Glomerular visceral epithelial cell (primary cell): ENCODE measurements around the gene ZSWIM7.
"Not testable (repeated sequence)": the region's sequence is repeated elsewhere in the genome, so short reads cannot be mapped to it uniquely, and the experiment has no call there.

ENCODE experiments used
- DNase-seq: peaks from one replicate; pipeline ENCODE4 v3.0.0-alpha.2; 2016; ENCODE audit errors: extremely low spot score

Gene ZSWIM7

GRCh38 chr17:15999974-16000827, 697 bp upstream of the ZSWIM7 start:
- DNase-seq = peak; percentile 56

- no peak for DNase-seq
Observed at GRCh38 chr17:15998031-15998562, 1.4 kb downstream of the ZSWIM7 start.

- DNase-seq = no peak
Observed at GRCh38 chr17:15996322-15996721, 3.2 kb downstream of the ZSWIM7 start.

GRCh38 chr17:15981646-15982580, 17.6 kb downstream of the ZSWIM7 start:
- no peak for DNase-seq

GRCh38 chr17:15981208-15981607, 18.3 kb downstream of the ZSWIM7 start:
- DNase-seq = no peak

DNA sequence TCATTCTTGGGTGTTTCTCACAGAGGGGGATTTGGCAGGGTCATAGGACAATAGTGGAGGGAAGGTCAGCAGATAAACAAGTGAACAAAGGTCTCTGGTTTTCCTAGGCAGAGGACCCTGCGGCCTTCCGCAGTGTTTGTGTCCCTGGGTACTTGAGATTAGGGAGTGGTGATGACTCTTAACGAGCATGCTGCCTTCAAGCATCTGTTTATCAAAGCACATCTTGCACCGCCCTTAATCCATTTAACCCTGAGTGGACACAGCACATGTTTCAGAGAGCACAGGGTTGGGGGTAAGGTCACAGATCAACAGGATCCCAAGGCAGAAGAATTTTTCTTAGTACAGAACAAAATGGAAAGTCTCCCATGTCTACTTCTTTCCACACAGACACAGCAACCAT, 20.5 kb downstream of the ZSWIM7 start:
- not testable (repeated sequence) for DNase-seq

DNA sequence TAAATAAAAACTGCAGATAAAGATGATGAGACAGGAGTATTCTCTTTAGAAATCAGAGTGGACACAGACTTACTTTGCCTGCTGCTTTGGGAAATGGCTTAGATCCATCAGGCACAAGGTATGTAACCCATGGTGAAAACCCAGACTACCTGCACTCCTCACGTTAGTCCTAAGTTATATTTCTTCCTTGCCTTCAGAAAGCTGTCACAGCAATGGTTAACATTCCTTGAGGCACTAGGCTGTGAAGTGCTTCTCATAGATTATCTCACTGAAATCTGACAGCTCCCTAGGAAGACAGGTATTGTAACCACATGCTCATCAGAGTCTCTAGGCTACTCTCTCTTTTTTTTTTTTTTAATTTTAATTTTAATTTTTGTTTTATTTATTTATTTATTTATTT, 20.9 kb downstream of the ZSWIM7 start:
- no peak for DNase-seq

- no peak for DNase-seq
Observed at GRCh38 chr17:15977894-15978293, 21.6 kb downstream of the ZSWIM7 start.

- no peak for DNase-seq
Observed at GRCh38 chr17:15973834-15974233, 25.7 kb downstream of the ZSWIM7 start.

- no peak for DNase-seq
Observed at GRCh38 chr17:15973016-15973415, 26.5 kb downstream of the ZSWIM7 start.

DNA sequence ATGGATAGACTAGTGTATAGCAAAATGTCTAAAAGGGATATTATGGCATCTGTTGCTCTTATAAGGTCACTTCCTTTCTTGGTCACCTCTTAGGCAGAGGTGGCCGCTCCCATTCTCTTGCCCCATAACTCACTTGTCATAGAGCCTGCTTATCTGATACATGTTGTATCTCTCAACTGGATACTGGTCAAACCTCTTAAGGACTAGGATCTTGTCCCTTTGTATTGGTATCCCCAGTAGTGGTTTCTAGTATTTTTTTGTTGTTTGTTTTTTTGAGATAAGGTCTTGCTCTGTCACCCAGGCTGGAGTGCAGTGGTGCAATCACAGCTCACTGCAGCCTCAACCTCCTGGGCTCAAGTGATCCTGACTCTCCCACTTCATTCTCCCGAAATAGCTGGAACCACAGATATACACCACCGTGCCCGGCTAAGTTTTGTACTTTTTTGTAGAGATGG, 27.0 kb downstream of the ZSWIM7 start:
- no peak for DNase-seq

DNA sequence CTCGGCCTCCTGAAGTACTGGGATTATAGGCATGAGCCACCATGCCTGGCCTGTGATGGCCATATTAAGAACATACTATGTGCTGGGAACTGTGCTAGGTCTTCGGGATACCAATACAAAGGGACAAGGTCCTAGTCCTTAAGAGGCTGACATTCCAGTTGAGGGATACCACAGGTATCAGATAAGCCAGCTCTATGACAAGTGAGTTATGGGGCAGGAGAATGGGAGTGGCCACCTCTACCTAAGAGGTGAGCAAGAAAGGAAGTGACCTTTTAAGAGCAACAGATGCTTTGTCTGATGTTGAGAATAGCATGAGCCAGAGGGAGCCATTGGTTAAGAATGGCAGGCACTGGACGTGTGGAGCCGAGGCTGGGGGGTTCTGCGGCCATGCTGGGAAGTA, 27.6 kb downstream of the ZSWIM7 start:
- no peak for DNase-seq

DNA sequence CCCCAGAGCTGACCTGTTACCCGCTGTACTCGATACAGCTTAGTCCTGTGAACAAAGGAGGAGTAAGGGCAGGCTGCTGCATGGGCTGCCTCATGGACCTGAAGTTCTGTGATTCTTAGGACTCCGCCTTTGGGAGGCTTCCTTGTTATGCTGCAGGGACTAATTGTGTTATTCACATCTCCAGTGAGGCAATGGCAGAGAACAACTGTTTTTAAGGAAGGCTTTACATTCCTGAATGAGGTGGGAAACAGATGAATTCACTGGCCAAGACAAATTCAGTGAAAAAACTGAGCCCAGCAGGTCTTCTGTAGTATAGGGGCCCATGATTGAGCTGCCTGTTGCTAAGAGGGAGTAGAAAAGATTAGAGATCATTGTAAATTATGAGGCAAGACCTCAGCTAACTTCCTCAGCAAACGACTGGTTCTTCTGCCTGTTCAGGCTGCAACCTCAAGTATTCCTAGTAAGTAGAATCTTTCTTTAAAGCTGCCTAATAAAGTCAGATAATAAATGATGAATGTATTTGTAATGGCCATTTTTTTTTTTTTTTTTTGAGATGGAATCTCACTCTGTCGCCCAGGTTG, 28.3 kb downstream of the ZSWIM7 start:
- no peak for DNase-seq

DNA sequence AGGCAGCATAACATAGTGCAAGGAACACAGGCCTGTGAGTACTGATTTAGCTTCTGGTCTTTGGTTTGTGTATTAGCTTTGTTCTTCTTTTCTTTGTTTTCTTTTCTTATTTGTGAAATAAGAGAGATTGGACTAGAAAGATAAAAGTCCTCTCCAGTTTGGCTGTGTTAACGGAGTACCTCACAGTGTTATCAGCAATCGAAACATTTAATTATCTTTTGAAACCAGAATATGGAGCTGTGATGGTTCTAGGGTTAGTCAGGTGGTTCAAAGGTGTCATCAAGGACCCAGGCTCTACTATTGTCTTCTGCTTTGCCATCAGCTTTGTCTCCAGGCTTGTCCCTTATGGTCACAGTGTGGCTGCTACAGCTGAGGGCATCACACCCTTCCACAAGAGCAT, 29.0 kb downstream of the ZSWIM7 start:
- DNase-seq = no peak

DNA sequence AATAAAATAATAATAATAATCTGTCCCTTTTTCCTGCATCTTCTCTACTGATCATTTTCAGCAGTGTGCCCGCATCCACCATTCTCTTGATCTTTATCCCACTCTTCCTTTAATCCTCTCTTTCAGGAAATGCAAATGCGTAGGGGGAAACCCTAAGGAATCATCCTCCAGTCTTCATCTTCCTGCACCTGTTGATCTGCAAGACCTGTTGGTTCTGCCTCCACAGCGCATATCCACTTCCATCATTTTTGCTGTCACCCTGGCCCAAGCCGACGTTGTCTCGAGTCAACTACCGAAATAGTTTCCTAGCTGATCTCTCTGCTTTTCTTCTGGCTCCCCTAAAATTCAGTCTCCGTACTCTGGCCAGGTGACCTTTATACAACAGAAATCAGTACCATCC, 30.0 kb downstream of the ZSWIM7 start:
- no peak for DNase-seq

GRCh38 chr17:15967706-15968399, 31.7 kb downstream of the ZSWIM7 start:
- no peak for DNase-seq

DNA sequence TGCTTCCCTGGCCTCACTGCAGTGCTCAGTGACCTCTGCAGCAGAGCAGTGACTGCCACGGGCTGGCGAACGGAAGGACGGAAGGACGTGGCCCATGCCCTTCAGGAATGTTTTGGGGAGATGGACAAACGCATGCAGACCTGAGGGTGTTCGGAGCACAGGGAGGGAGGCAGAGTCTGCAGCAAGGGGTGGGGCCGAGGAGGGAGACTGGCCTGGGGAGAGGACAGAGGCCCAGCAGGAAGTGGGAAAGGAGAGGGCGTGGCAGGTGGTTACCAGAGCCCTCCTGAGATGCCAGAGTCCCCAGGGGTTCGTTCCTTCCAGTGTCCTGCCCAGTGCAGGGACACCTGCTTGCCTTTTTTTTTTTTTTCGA, 32.6 kb downstream of the ZSWIM7 start:
- peak; percentile 68 for DNase-seq

DNA sequence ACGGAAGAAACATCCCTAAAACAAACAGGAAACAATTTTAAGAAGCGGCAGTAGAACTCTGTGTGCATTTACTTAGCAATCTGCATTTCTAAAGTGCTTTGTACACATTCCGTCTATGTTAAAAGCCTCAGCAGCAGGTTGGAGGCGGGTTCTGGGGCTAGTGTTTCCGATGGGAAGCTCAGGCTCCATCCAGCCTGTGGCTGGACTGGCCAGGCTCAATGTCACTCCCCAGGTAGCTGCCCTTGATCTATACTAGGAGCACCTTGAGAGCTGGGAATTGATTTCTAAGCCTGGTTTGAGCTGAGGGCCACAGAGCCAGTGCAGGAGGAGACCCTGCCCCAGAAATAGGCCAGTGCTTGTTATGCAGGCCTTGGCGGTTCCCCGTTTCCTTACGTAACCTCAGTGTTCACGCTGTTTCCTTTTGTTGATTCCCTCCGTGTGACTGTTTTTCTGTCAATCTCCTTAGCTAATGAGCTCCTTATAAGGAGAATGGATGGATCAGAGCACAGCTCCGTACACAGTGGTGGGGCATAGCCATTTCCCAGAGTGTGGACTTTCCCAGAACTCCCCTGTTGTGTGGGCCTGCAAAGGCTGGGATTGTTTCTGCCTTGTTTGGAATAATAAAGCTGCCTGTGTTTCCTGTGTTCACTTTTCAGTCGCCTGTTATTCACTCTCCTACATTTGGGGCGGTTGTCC, 33.2 kb downstream of the ZSWIM7 start:
- no peak for DNase-seq

- no peak for DNase-seq
Observed at GRCh38 chr17:15965528-15965927, 34.0 kb downstream of the ZSWIM7 start.

- DNase-seq = peak; percentile 98
Observed at GRCh38 chr17:15963670-15964110, 35.8 kb downstream of the ZSWIM7 start.

DNA sequence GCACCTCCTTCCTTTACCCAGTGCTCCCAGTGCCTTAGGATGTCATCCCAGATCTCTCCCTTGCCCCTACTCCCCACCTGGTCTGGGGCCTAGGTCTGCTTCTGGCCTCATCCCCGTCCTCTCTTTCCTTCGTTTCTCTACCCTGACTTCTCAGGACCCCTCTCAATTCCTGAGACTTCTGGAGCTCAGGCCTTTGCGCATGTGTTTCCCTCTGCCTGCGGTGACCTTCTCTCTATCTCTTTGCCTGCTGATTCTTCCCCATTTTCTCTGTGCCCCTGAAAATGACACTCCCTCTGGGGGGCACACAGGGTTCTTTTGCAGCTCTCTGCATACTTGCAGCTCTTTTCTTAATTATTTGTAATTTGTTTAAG, 41.0 kb downstream of the ZSWIM7 start:
- DNase-seq = no peak
